HepG2 (cell line): ENCODE data around the gene NFKBIA. TPM values are rescaled to one million over a fixed set of nuclear protein-coding genes. Genes with fewer than 3 reads are reported as not detected.

ENCODE experiments used
- AKAP8 ChIP-seq: sonication (generic); formaldehyde crosslinking; IDR thresholded peaks from 2 replicates; pipeline ENCODE4 v1.5.1; 2020; ENCODE audit warnings: mild to moderate bottlenecking, missing genetic modification reagents
- HCFC1 ChIP-seq: fragments of 150-350 bp; IDR thresholded peaks from 2 replicates; pipeline ENCODE4 v1.6.1; 2014; ENCODE audit warnings: low read depth, low read length
- HDAC6 ChIP-seq: fragments of 200-600 bp; sonication (generic); IDR thresholded peaks from 2 replicates; pipeline ENCODE4 v1.7.0; 2017; ENCODE audit warnings: mild to moderate bottlenecking, antibody characterized with exemption, low read length, low read depth
- HNRNPK ChIP-seq: fragments of 200-400 bp; formaldehyde crosslinking; IDR thresholded peaks from 2 replicates; pipeline ENCODE4 v1.6.1; 2018; ENCODE audit warnings: low read length, low read depth, moderate library complexity, mild to moderate bottlenecking; ENCODE audit not compliant: poor library complexity, severe bottlenecking
- NFKB2 ChIP-seq: sonication (generic); formaldehyde crosslinking; IDR thresholded peaks from 2 replicates; pipeline ENCODE4 v1.4.0; 2020; ENCODE audit warnings: missing genetic modification reagents, borderline replicate concordance
- NKX3-1 ChIP-seq: sonication (generic); formaldehyde crosslinking; IDR thresholded peaks from 2 replicates; pipeline ENCODE4 v1.5.0; 2020; ENCODE audit warnings: missing genetic modification reagents
- RCOR2 ChIP-seq: IDR thresholded peaks from 2 replicates; pipeline ENCODE4 v1.6.1; 2016; ENCODE audit warnings: missing biosample characterization, missing genetic modification reagents
- SETDB1 ChIP-seq: sonication (generic); formaldehyde crosslinking; IDR thresholded peaks from 2 replicates; pipeline ENCODE4 v1.5.1; 2020; ENCODE audit warnings: missing genetic modification reagents, mild to moderate bottlenecking, borderline replicate concordance
- SP4 ChIP-seq: sonication (generic); formaldehyde crosslinking; IDR thresholded peaks from 2 replicates; pipeline ENCODE4 v1.8.1; 2023; ENCODE audit warnings: mild to moderate bottlenecking, missing genetic modification reagents
- YY1 ChIP-seq: IDR thresholded peaks from 2 replicates; pipeline ENCODE4 v1.6.1; 2011; ENCODE audit warnings: low read length, low read depth, moderate library complexity, mild to moderate bottlenecking; ENCODE audit not compliant: insufficient read depth, insufficient replicate concordance
- ZFYVE20 ChIP-seq: sonication (generic); formaldehyde crosslinking; IDR thresholded peaks from 2 replicates; pipeline ENCODE4 v1.8.0; 2023; ENCODE audit warnings: low read depth, mild to moderate bottlenecking, moderate library complexity, missing genetic modification reagents, borderline replicate concordance
- ZMYM2 ChIP-seq: sonication (generic); formaldehyde crosslinking; IDR thresholded peaks from 2 replicates; pipeline ENCODE4 v1.8.0; 2022; ENCODE audit warnings: mild to moderate bottlenecking, missing genetic modification reagents
- ZNF17 ChIP-seq: sonication (generic); formaldehyde crosslinking; IDR thresholded peaks from 2 replicates; pipeline ENCODE4 v1.5.0; 2020; ENCODE audit warnings: mild to moderate bottlenecking, missing genetic modification reagents
- ZNF296 ChIP-seq: sonication (generic); formaldehyde crosslinking; conservative IDR thresholded peaks from 2 replicates; pipeline ENCODE4 v1.5.0; 2020; ENCODE audit warnings: mild to moderate bottlenecking, missing genetic modification reagents
- polyA plus RNA-seq, 8 experiments: library from polyadenylated mRNA; depleted of rRNA in 3 of 8; stranded (reverse) in 7 of 8; unstranded in 1 of 8; fragments of >200 nt; fragmentation: Illumina TruSeq in 4 of 8; extraction: Trizol in 4 of 8; gene quantifications; 2 replicates each; pipeline versions ENCODE4 v1.2.1 to v1.2.3, GENCODE V29; 2011 to 2016; ENCODE audit warnings: low read depth in 4 of 8, missing spikeins in 1 of 8, mixed read lengths in 1 of 8; ENCODE audit not compliant: insufficient read depth in 1 of 8
- total RNA-seq, 5 experiments: library from RNA; depleted of rRNA; stranded (reverse); fragments of >200 nt; fragmentation: Illumina TruSeq; extraction: Trizol; gene quantifications; 2 replicates each; pipeline ENCODE4 v1.2.3, GENCODE V29; 2016; ENCODE audit warnings: low read depth in 1 of 5
- TF ChIP-seq, protein P1 (sequence below): IDR thresholded peaks from 2 replicates; pipeline ENCODE4 v1.6.1; 2016; ENCODE audit warnings: mild to moderate bottlenecking, missing biosample characterization, missing genetic modification reagents
- TF ChIP-seq, protein P2 (sequence below): sonication (generic); formaldehyde crosslinking; IDR thresholded peaks from 2 replicates; pipeline ENCODE4 v1.5.0; 2020; ENCODE audit warnings: missing genetic modification reagents
- TF ChIP-seq, protein P3 (sequence below): sonication (generic); formaldehyde crosslinking; IDR thresholded peaks from 2 replicates; pipeline ENCODE4 v1.8.1; 2023; ENCODE audit warnings: missing genetic modification reagents, inconsistent platforms, borderline replicate concordance
- TF ChIP-seq, protein P4 (sequence below): sonication (generic); IDR thresholded peaks from 2 replicates; pipeline ENCODE4 v1.6.1; 2016; ENCODE audit warnings: low read depth, borderline replicate concordance
- TF ChIP-seq, protein P5 (sequence below): sonication (generic); formaldehyde crosslinking; conservative IDR thresholded peaks from 2 replicates; pipeline ENCODE4 v1.8.0; 2022; ENCODE audit warnings: missing genetic modification reagents
- TF ChIP-seq, protein P6 (sequence below): sonication (generic); formaldehyde crosslinking; IDR thresholded peaks from 2 replicates; pipeline ENCODE4 v1.4.0; 2020; ENCODE audit warnings: mild to moderate bottlenecking, missing genetic modification reagents
- TF ChIP-seq, protein P7 (sequence below): IDR thresholded peaks from 2 replicates; pipeline ENCODE4 v1.6.1; 2016; ENCODE audit warnings: missing compliant biosample characterization, missing genetic modification reagents, borderline replicate concordance

The NFKBIA gene
- total and polyA plus RNA-seq, 2 of the 13 experiments (the other 11 are each of a cell fraction or from before 2014, with no cell fraction given): 197 to 319 TPM

DNA sequence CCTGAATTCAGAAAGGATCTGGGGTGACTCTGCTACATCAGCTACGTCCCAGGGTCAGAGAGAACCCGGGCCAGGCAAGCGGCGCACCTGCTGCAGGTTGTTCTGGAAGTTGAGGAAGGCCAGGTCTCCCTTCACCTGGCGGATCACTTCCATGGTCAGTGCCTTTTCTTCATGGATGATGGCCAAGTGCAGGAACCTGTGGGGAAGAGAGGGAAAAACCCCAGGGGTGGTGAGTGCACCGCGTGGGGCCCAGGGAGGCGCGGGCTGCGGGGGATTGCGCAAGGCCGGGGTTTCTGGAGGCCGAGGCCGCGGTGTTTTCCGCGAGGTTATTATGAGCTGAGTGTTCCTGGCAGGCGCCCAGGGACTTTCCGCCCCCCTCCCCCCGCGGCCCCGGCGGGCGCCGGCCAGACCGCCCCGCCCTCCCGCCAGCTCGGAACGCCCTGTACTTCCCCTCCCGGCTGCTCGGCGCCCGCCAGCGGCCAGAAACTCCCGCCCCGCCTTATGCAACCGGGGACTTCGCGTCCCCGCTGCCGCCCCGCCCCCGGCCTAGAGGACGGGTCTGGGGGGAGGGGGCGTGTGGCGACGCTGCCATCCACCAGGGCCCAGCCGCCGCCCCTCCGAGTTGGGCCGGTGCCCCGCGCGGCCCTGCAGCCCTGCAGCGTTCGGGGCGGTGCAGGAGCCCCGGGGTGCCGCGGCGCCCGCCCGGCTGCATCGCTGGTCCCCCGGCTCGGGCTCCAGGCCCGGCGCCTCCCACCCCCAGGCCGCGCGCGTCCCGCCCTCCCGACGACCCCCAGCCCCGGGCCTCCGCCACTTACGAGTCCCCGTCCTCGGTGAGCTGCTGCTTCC, 723 bp downstream of the NFKBIA start (continued):
- TF ChIP-seq ZNF17 (CRISPR knock-in tag): peak; percentile 88; the same call in 1 of the 2 replicates
- TF ChIP-seq, protein P1, sequence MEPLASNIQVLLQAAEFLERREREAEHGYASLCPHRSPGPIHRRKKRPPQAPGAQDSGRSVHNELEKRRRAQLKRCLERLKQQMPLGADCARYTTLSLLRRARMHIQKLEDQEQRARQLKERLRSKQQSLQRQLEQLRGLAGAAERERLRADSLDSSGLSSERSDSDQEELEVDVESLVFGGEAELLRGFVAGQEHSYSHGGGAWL (CRISPR knock-in tag): peak; percentile 99
- TF ChIP-seq SP4 (CRISPR knock-in tag): peak; percentile 95
- peak; percentile 97 for TF ChIP-seq RCOR2 (CRISPR knock-in tag)
- TF ChIP-seq, protein P2, sequence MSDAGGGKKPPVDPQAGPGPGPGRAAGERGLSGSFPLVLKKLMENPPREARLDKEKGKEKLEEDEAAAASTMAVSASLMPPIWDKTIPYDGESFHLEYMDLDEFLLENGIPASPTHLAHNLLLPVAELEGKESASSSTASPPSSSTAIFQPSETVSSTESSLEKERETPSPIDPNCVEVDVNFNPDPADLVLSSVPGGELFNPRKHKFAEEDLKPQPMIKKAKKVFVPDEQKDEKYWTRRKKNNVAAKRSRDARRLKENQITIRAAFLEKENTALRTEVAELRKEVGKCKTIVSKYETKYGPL (CRISPR knock-in tag): peak; percentile 98
- peak; percentile 91; the same call in 1 of the 2 replicates for TF ChIP-seq ZMYM2 (CRISPR knock-in tag)
- peak; percentile 99 for TF ChIP-seq NKX3-1 (CRISPR knock-in tag)
- TF ChIP-seq, protein P3, sequence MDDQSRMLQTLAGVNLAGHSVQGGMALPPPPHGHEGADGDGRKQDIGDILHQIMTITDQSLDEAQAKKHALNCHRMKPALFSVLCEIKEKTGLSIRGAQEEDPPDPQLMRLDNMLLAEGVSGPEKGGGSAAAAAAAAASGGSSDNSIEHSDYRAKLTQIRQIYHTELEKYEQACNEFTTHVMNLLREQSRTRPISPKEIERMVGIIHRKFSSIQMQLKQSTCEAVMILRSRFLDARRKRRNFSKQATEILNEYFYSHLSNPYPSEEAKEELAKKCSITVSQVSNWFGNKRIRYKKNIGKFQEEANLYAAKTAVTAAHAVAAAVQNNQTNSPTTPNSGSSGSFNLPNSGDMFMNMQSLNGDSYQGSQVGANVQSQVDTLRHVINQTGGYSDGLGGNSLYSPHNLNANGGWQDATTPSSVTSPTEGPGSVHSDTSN (CRISPR knock-in tag): no peak; the same call in none of the 2 replicates
- no peak for TF ChIP-seq ZNF296 (CRISPR knock-in tag)
- TF ChIP-seq, protein P4, sequence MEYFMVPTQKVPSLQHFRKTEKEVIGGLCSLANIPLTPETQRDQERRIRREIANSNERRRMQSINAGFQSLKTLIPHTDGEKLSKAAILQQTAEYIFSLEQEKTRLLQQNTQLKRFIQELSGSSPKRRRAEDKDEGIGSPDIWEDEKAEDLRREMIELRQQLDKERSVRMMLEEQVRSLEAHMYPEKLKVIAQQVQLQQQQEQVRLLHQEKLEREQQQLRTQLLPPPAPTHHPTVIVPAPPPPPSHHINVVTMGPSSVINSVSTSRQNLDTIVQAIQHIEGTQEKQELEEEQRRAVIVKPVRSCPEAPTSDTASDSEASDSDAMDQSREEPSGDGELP: peak; percentile 92; the same call in 1 of the 2 replicates
- peak; percentile 73 for TF ChIP-seq HDAC6
- TF ChIP-seq, protein P5, sequence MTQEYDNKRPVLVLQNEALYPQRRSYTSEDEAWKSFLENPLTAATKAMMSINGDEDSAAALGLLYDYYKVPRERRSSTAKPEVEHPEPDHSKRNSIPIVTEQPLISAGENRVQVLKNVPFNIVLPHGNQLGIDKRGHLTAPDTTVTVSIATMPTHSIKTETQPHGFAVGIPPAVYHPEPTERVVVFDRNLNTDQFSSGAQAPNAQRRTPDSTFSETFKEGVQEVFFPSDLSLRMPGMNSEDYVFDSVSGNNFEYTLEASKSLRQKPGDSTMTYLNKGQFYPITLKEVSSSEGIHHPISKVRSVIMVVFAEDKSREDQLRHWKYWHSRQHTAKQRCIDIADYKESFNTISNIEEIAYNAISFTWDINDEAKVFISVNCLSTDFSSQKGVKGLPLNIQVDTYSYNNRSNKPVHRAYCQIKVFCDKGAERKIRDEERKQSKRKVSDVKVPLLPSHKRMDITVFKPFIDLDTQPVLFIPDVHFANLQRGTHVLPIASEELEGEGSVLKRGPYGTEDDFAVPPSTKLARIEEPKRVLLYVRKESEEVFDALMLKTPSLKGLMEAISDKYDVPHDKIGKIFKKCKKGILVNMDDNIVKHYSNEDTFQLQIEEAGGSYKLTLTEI (CRISPR knock-in tag): no peak
- TF ChIP-seq, protein P6, sequence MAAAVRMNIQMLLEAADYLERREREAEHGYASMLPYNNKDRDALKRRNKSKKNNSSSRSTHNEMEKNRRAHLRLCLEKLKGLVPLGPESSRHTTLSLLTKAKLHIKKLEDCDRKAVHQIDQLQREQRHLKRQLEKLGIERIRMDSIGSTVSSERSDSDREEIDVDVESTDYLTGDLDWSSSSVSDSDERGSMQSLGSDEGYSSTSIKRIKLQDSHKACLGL (CRISPR knock-in tag): peak; percentile 98
- TF ChIP-seq SETDB1 (CRISPR knock-in tag): no peak
- 0 out of 2 replicates have a peak, but pooled peaks have one; percentile 13 for TF ChIP-seq HCFC1
- TF ChIP-seq, protein P7, sequence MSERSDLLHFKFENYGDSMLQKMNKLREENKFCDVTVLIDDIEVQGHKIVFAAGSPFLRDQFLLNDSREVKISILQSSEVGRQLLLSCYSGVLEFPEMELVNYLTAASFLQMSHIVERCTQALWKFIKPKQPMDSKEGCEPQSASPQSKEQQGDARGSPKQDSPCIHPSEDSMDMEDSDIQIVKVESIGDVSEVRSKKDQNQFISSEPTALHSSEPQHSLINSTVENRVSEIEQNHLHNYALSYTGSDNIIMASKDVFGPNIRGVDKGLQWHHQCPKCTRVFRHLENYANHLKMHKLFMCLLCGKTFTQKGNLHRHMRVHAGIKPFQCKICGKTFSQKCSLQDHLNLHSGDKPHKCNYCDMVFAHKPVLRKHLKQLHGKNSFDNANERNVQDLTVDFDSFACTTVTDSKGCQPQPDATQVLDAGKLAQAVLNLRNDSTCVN (CRISPR knock-in tag): peak; percentile 97
- peak; percentile 14; the same call in 1 of the 2 replicates for TF ChIP-seq ZFYVE20 (CRISPR knock-in tag)
- peak; percentile 79 for TF ChIP-seq YY1
- peak; percentile 97 for TF ChIP-seq AKAP8 (CRISPR knock-in tag)
- TF ChIP-seq NFKB2 (CRISPR knock-in tag): peak; percentile 99
- TF ChIP-seq HNRNPK: peak; percentile 59
